Measurements from ENCODE around the gene P2RX3. TPM values are rescaled to one million over a fixed set of nuclear protein-coding genes. Genes with fewer than 3 reads are reported as not detected.

P2RX3 gene
- total RNA-seq, 2 donors from 2014 or later, result 0.40 TPM; not detected in 1

DNA sequence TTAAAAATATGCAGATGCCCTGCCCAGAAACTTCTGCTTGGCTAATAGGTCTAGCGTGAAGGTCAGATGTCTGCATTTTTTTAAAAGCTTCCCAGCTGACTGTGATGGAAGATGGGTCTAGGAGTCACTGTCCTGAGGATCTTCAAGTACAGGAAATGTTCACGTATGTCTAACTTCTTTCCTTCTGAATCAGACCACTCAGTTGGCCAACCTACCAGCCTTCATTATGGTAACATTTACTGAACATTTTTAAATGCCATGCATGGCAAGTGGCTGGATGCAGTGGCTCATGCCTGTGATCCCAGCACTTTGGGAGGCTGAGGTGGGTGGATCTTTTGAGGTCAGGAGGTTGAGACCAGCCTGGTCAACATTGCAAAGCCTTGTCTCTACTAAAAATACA, 53.4 kb downstream of the P2RX3 start:
- 78% methylated on average over 2 of the region's 2 CpGs for WGBS
- intact Hi-C loops (cut with DNase I), result no loop called here

DNA sequence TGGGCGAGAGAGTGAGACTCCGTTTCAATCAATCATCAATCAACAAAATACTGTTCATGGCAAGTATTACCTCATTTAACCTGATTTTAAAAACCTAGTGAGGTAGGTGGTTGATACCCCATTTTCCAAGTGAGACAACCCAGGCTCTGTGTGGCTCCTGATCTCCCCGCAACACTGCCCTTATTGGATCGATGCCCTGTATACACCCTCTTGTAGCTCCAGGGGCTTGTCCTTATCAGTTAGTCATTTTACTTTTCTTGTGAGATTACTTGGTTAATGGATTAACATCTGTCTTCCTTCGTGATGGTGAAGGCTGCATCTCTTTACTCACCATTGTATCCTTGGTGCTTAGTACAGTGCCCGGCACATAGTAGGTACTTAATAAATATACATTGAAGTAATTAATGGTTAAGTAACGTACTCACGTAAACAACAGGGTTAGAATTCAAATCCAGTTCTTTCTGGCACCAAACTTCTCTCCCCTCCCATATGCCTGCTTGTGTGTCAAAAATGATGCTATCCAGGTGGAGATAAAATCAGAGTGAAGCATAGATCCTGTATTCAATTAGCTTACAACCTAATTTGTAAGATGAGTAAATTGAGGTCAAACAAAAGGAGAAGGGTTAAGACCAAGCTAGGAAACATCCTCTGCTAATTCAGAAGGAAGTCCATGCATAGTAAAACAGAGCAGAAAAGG, 54.1 kb downstream of the P2RX3 start:
- Histone ChIP-seq H3K27ac (no peak overlapping the region), H3K4me1 (replicated peaks) (no peaks in the 10 kb centered on the region), H3K4me3 (no peak overlapping the region), H3K9me3 (no peaks in the 10 kb centered on the region), H3K36me3 (no peaks in the 10 kb centered on the region), H3K27me3 (replicated peaks; ENCODE audit: insufficient read depth) (no peaks in the 10 kb centered on the region)
- WGBS, result 90% methylated on average over 8 of the region's 8 CpGs
- intact Hi-C loops (cut with DNase I), result no loop called here
- no peak for TF ChIP-seq POLR2AphosphoS5 (IDR thresholded peaks at IDR 0.05)
- TF ChIP-seq POLR2A (IDR thresholded peaks at IDR 0.05), result no peak
- TF ChIP-seq, protein P1, sequence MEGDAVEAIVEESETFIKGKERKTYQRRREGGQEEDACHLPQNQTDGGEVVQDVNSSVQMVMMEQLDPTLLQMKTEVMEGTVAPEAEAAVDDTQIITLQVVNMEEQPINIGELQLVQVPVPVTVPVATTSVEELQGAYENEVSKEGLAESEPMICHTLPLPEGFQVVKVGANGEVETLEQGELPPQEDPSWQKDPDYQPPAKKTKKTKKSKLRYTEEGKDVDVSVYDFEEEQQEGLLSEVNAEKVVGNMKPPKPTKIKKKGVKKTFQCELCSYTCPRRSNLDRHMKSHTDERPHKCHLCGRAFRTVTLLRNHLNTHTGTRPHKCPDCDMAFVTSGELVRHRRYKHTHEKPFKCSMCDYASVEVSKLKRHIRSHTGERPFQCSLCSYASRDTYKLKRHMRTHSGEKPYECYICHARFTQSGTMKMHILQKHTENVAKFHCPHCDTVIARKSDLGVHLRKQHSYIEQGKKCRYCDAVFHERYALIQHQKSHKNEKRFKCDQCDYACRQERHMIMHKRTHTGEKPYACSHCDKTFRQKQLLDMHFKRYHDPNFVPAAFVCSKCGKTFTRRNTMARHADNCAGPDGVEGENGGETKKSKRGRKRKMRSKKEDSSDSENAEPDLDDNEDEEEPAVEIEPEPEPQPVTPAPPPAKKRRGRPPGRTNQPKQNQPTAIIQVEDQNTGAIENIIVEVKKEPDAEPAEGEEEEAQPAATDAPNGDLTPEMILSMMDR (IDR thresholded peaks at IDR 0.05), result no peak
- DNase-seq (ENCODE audit: low spot score), result no peak

More for the DNA sequence above, 53.4 kb downstream of the P2RX3 start:
- DNase-seq (ENCODE audit: low spot score), result no peak
- H3K27ac ChIP-seq, result no peak overlapping the region
- no peak overlapping the region for H3K4me3 ChIP-seq
- no peaks in the 10 kb centered on the region for H3K27me3 ChIP-seq (replicated peaks; ENCODE audit: insufficient read depth)
- TF ChIP-seq POLR2AphosphoS5 (IDR thresholded peaks at IDR 0.05) (no peak), POLR2A (IDR thresholded peaks at IDR 0.05) (no peak)
- TF ChIP-seq, protein P1 (IDR thresholded peaks at IDR 0.05), result no peak
- no peaks in the 10 kb centered on the region for H3K4me1 ChIP-seq (replicated peaks)
- H3K36me3 ChIP-seq, result no peaks in the 10 kb centered on the region
- no peaks in the 10 kb centered on the region for H3K9me3 ChIP-seq

DNA sequence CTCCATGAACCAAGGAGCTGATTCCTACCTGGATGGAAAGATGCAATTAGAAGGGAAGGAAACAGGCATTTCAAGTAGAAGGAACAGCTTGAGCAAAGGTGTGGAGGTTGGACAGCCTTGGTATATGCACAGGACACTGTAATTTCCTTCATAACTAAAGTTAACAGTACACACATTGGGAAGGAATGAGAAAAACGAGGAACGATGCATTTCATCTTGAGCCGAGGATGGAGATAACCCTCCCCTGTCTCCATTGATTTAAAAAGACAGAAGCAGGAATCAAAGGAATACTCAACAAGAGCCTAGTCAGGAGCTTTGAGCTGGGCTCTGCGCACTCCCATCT, 54.6 kb downstream of the P2RX3 start:
- TF ChIP-seq POLR2A (IDR thresholded peaks at IDR 0.05) (no peak), POLR2AphosphoS5 (IDR thresholded peaks at IDR 0.05) (no peak)
- TF ChIP-seq, protein P1 (IDR thresholded peaks at IDR 0.05), result no peak
- H3K9me3 ChIP-seq, result no peaks in the 10 kb centered on the region
- no peak overlapping the region for H3K27ac ChIP-seq
- intact Hi-C loops (cut with DNase I), result no loop called here
- DNase-seq (ENCODE audit: low spot score), result no peak
- H3K27me3 ChIP-seq (replicated peaks; ENCODE audit: insufficient read depth), result no peaks in the 10 kb centered on the region
- no peak overlapping the region for H3K4me3 ChIP-seq
- no peaks in the 10 kb centered on the region for H3K4me1 ChIP-seq (replicated peaks)
- 93% methylated on average over 4 of the region's 4 CpGs for WGBS
- no peaks in the 10 kb centered on the region for H3K36me3 ChIP-seq

DNA sequence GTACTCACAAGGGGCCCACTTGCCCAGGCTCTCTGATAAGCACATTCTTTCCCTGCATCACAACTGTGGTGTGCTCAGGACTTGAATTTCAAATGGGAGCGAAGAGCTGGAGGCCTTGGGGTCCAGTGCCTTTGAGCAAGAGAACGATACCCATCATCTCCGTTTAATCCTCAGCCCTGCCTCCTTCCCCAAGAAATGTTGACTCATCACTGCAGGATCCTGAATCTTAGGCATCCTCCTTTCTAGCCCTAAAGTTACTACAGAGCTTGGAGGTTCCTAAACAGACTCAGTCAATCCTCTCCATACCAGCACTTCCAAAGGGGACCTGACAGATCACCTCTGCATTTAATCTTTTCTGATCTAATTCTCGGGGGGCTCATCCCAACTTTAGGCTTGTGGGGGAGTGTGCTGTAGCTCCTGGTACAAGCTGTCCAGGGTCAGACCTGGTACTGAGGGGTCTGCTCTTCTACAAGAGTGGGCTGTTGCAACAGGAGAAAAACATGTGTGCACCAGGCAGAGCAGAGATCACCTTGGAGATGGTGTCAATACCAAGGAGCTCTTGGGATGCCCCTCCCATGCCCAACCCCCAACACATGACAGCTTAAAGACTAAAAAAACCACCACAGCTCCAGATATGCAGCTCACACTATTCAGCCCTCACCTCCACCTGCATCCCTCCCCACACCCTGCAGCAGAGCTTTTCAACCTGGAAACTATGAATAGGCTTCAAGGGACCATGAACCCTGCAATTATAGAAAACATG, 56.2 kb downstream of the P2RX3 start:
- H3K27me3 ChIP-seq (replicated peaks; ENCODE audit: insufficient read depth), result no peaks in the 10 kb centered on the region
- intact Hi-C loops (cut with DNase I), result no loop called here
- no peaks in the 10 kb centered on the region for H3K9me3 ChIP-seq
- no peak overlapping the region for H3K4me3 ChIP-seq
- H3K27ac ChIP-seq, result no peak overlapping the region
- no peaks in the 10 kb centered on the region for H3K36me3 ChIP-seq
- TF ChIP-seq, protein P1 (IDR thresholded peaks at IDR 0.05), result no peak
- TF ChIP-seq POLR2A (IDR thresholded peaks at IDR 0.05), result no peak
- TF ChIP-seq POLR2AphosphoS5 (IDR thresholded peaks at IDR 0.05), result no peak
- WGBS, result 71% methylated on average over 4 of the region's 4 CpGs
- DNase-seq (ENCODE audit: low spot score), result no peak
- H3K4me1 ChIP-seq (replicated peaks), result no peaks in the 10 kb centered on the region

All from prostate gland (tissue), 2 donors.